Measurements from ENCODE around the gene RBM43.

DNA sequence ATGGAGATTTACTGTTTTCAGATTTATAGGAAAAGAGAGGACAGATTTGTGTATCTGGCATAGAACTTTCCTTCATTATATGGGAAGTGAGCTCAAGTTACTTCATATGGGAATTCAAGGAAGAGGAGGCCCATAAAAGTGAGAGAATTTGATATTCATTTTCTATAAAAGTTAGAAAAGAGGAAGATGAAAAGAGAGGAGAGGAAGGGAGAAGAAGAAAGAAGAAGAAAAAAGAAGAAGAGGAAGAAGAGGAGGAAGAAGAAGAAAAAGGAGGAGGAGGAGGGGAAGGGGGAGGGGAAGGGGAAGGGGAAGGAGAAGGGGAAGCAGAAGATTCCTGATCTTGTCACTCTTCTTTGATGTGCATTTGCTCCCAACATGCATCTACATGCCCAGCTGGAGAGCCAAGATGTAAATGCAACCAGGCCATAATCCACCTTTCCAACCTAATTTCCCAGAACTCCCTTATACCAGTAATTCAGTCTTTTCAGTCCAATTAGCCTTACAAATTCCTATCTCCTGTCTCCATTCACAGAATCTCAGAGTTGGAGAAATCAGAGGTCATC lies 43.5 kb upstream of the RBM43 start:
- TF ChIP-seq, protein P1, sequence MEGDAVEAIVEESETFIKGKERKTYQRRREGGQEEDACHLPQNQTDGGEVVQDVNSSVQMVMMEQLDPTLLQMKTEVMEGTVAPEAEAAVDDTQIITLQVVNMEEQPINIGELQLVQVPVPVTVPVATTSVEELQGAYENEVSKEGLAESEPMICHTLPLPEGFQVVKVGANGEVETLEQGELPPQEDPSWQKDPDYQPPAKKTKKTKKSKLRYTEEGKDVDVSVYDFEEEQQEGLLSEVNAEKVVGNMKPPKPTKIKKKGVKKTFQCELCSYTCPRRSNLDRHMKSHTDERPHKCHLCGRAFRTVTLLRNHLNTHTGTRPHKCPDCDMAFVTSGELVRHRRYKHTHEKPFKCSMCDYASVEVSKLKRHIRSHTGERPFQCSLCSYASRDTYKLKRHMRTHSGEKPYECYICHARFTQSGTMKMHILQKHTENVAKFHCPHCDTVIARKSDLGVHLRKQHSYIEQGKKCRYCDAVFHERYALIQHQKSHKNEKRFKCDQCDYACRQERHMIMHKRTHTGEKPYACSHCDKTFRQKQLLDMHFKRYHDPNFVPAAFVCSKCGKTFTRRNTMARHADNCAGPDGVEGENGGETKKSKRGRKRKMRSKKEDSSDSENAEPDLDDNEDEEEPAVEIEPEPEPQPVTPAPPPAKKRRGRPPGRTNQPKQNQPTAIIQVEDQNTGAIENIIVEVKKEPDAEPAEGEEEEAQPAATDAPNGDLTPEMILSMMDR (IDR thresholded peaks at IDR 0.05), result no peak
- TF ChIP-seq POLR2A (IDR thresholded peaks at IDR 0.05), result no peak
